NB4 (cell line): Measurements from ENCODE around the gene SPHKAP.

Experiments
- CTCF ChIP-seq: IDR thresholded peaks from one replicate; pipeline ENCODE4 v1.5.1; 2012; ENCODE audit warnings: low read depth, low read length
- MAX ChIP-seq: IDR thresholded peaks from 2 replicates; pipeline ENCODE4 v1.6.1; 2011; ENCODE audit warnings: low read depth, low read length
- MYC ChIP-seq: IDR thresholded peaks from 2 replicates; pipeline ENCODE4 v1.6.1; 2011; ENCODE audit warnings: low read depth, low read length
- POLR2A ChIP-seq: IDR thresholded peaks from 2 replicates; pipeline ENCODE4 v1.6.1; 2011; ENCODE audit warnings: mild to moderate bottlenecking; ENCODE audit not compliant: insufficient read length; ENCODE audit errors: extremely low read depth

GRCh38 chr2:228164718-228165117, 16.8 kb downstream of the SPHKAP start:
- TF ChIP-seq CTCF = no peak
- no peak for TF ChIP-seq POLR2A
- no peak for TF ChIP-seq MYC
- no peak for TF ChIP-seq MAX
